H1 (cell line): Measurements from ENCODE around the gene SLC22A25. TPM values are rescaled to one million over a fixed set of nuclear protein-coding genes. Genes with fewer than 3 reads are reported as not detected.
A peak's percentile ranks its signal among the peaks of the same experiment; 100 is the strongest.

Experiments
- CTCF ChIA-PET: fragments of 300-600 bp; sonication (Branson Sonifier 250); formaldehyde crosslinking; loops from one replicate; lab custom pipeline; 2021; ENCODE audit not compliant: partially characterized antibody; lab: Charles Lee
- POLR2A ChIA-PET: fragments of 300-600 bp; sonication (Branson Sonifier 250); formaldehyde crosslinking; loops from one replicate; lab custom pipeline; 2021; ENCODE audit warnings: inconsistent platforms; ENCODE audit not compliant: partially characterized antibody; lab: Charles Lee
- DNase-seq, 2 experiments: peaks; one replicate each; pipeline versions ENCODE4 v3.0.0 to v3.0.0-alpha.2; 2010 to 2022; ENCODE audit warnings: low spot score in 2 of 2, low read depth in 1 of 2, mixed read lengths in 1 of 2
- FAIRE-seq: peaks from 2 replicates; lab custom pipeline; 2011; peaks lifted over from hg19 to GRCh38; lab: Jason Lieb, UNC
- H2AFZ ChIP-seq: 2 replicates; pipeline ENCODE4 v1.8.1; 2012; ENCODE audit warnings: low read length, inconsistent platforms
- H2AK5ac ChIP-seq: 2 replicates; pipeline ENCODE4 v1.6.1; 2013; ENCODE audit warnings: low read depth, low read length
- H2BK120ac ChIP-seq: replicated peaks from 2 replicates; pipeline ENCODE3; 2013; ENCODE audit warnings: low read depth, low read length, inconsistent platforms
- H2BK12ac ChIP-seq: 2 replicates; pipeline ENCODE4 v1.6.1; 2013; ENCODE audit warnings: low read depth, low read length
- H2BK15ac ChIP-seq: 2 replicates; pipeline ENCODE4 v1.6.1; 2013; ENCODE audit warnings: low read length
- H2BK20ac ChIP-seq: 2 replicates; pipeline ENCODE4 v1.6.1; 2013; ENCODE audit warnings: low read length
- H2BK5ac ChIP-seq: 2 replicates; pipeline ENCODE4 v1.6.1; 2013; ENCODE audit warnings: low read depth, low read length
- H3K14ac ChIP-seq: 2 replicates; pipeline ENCODE4 v1.6.1; 2013; ENCODE audit warnings: inconsistent platforms; ENCODE audit not compliant: insufficient read length
- H3K18ac ChIP-seq: 2 replicates; pipeline ENCODE4 v1.6.1; 2013; ENCODE audit warnings: low read length; ENCODE audit errors: extremely low read depth
- H3K23ac ChIP-seq: 2 replicates; pipeline ENCODE4 v1.6.1; 2013; ENCODE audit warnings: inconsistent platforms; ENCODE audit not compliant: insufficient read length
- H3K23me2 ChIP-seq: 2 replicates; pipeline ENCODE4 v1.6.1; 2013; ENCODE audit warnings: low read depth, low read length
- H3K27ac ChIP-seq: 2 replicates; pipeline ENCODE4 v1.6.1; 2011; ENCODE audit warnings: low read depth, low read length, inconsistent platforms
- H3K27me3 ChIP-seq, 4 experiments: replicated peaks in 1 of 4; 1 replicate in 1 of 4; 2 replicates in 3 of 4; pipeline versions ENCODE4 v1.6.1 to v1.8.1; 2011 to 2013; ENCODE audit warnings: low read length in 3 of 4, mild to moderate bottlenecking in 3 of 4, inconsistent platforms in 2 of 4, mixed read lengths in 2 of 4, moderate library complexity in 1 of 4; ENCODE audit not compliant: control insufficient read depth in 3 of 4, insufficient read depth in 3 of 4; ENCODE audit errors: extremely low read depth in 1 of 4
- H3K36me3 ChIP-seq, 4 experiments: 2 replicates each; pipeline versions ENCODE4 v1.6.1 to v1.8.1; 2011 to 2013; ENCODE audit warnings: mild to moderate bottlenecking in 4 of 4, low read length in 3 of 4, moderate library complexity in 2 of 4, control low read depth in 1 of 4, inconsistent platforms in 1 of 4; ENCODE audit not compliant: insufficient read depth in 4 of 4, control insufficient read depth in 2 of 4
- H3K4ac ChIP-seq: replicated peaks from 2 replicates; pipeline ENCODE3; 2013; ENCODE audit warnings: low read length, low read depth, mixed read lengths, inconsistent platforms; ENCODE audit not compliant: insufficient read length
- H3K4me1 ChIP-seq, 4 experiments: replicated peaks in 1 of 4; 1 replicate in 1 of 4; 2 replicates in 3 of 4; pipeline versions ENCODE4 v1.6.1 to v1.8.1; 2011 to 2013; ENCODE audit warnings: low read length in 3 of 4, inconsistent platforms in 2 of 4, mixed read lengths in 1 of 4; ENCODE audit not compliant: insufficient read depth in 4 of 4, control insufficient read depth in 3 of 4
- H3K4me2 ChIP-seq, 2 experiments: 2 replicates each; pipeline versions ENCODE4 v1.6.1 to v1.8.1; 2011 to 2013; ENCODE audit warnings: low read depth in 2 of 2, low read length in 2 of 2, control low read depth in 1 of 2, inconsistent platforms in 1 of 2, mild to moderate bottlenecking in 1 of 2; ENCODE audit not compliant: insufficient read depth in 1 of 2
- H3K4me3 ChIP-seq, 4 experiments: fragments of 200-600, 300-600 bp in 1 of 4; sonication (generic), shearing (Covaris generic), sonication (Bioruptor Twin) in 1 of 4; 2 replicates each; pipeline versions ENCODE4 v1.5.1 to v1.8.1; 2011 to 2016; ENCODE audit warnings: low read length in 4 of 4, low read depth in 3 of 4, control low read depth in 2 of 4, inconsistent platforms in 2 of 4, mild to moderate bottlenecking in 2 of 4, mixed read lengths in 1 of 4, moderate library complexity in 1 of 4; ENCODE audit not compliant: insufficient read depth in 2 of 4; ENCODE audit errors: extremely low read depth in 1 of 4
- H3K56ac ChIP-seq: replicated peaks from 2 replicates; pipeline ENCODE3; 2013; ENCODE audit warnings: low read depth, mild to moderate bottlenecking, mixed read lengths, low read length, inconsistent platforms; ENCODE audit not compliant: insufficient read length
- H3K79me1 ChIP-seq: 2 replicates; pipeline ENCODE4 v1.6.1; 2013; ENCODE audit warnings: low read depth, low read length, control low read depth
- H3K79me2 ChIP-seq, 2 experiments: 2 replicates each; pipeline versions ENCODE4 v1.6.1 to v1.8.1; 2012 to 2013; ENCODE audit warnings: low read length in 2 of 2, mild to moderate bottlenecking in 2 of 2, inconsistent platforms in 1 of 2; ENCODE audit not compliant: insufficient read depth in 2 of 2, control insufficient read depth in 1 of 2
- H3K9ac ChIP-seq, 4 experiments: replicated peaks in 1 of 4; 1 replicate in 1 of 4; 2 replicates in 3 of 4; pipeline versions ENCODE4 v1.6.1 to v1.8.1; 2011 to 2013; ENCODE audit warnings: low read depth in 3 of 4, low read length in 3 of 4, control low read depth in 2 of 4, mild to moderate bottlenecking in 2 of 4, moderate library complexity in 2 of 4, inconsistent platforms in 1 of 4; ENCODE audit errors: extremely low read depth in 1 of 4
- H3K9me3 ChIP-seq, 2 experiments: 2 replicates each; pipeline versions ENCODE4 v1.6.1 to v1.8.1; 2012 to 2013; ENCODE audit warnings: mild to moderate bottlenecking in 2 of 2, moderate library complexity in 2 of 2, control low read depth in 1 of 2, inconsistent platforms in 1 of 2, low read depth in 1 of 2, low read length in 1 of 2, mixed read lengths in 1 of 2; ENCODE audit not compliant: insufficient read depth in 2 of 2
- H4K20me1 ChIP-seq, 2 experiments: replicated peaks in 1 of 2; 2 replicates each; pipeline versions ENCODE3 to v1.8.1; 2011 to 2013; ENCODE audit warnings: inconsistent platforms in 2 of 2, low read length in 2 of 2, mild to moderate bottlenecking in 1 of 2; ENCODE audit not compliant: insufficient read depth in 2 of 2, control insufficient read depth in 1 of 2
- H4K5ac ChIP-seq: 2 replicates; pipeline ENCODE4 v1.6.1; 2013; ENCODE audit warnings: low read length, low read depth, mixed read lengths, inconsistent platforms; ENCODE audit not compliant: insufficient read length
- H4K8ac ChIP-seq: 2 replicates; pipeline ENCODE4 v1.8.0; 2013; ENCODE audit warnings: mild to moderate bottlenecking, moderate library complexity, low read length, inconsistent platforms; ENCODE audit not compliant: insufficient read depth; ENCODE audit errors: extremely low read depth
- H4K91ac ChIP-seq: replicated peaks from 2 replicates; pipeline ENCODE3; 2013; ENCODE audit warnings: low read length, mixed read lengths, inconsistent platforms; ENCODE audit not compliant: insufficient read length
- CTCF ChIP-seq, 3 experiments: IDR thresholded peaks; 1 replicate in 2 of 3; 2 replicates in 1 of 3; pipeline versions ENCODE4 v1.5.1 to v1.6.1; 2011; ENCODE audit warnings: low read length in 3 of 3, mild to moderate bottlenecking in 3 of 3, inconsistent platforms in 2 of 3, low read depth in 1 of 3, moderate library complexity in 1 of 3; ENCODE audit not compliant: insufficient read depth in 1 of 3; ENCODE audit errors: control extremely low read depth in 1 of 3
- EZH2 ChIP-seq: fragments of 200-600 bp; sonication (generic); IDR thresholded peaks from 2 replicates; pipeline ENCODE4 v1.7.1; 2012; ENCODE audit warnings: low read depth, mild to moderate bottlenecking, moderate library complexity, low read length, inconsistent platforms; ENCODE audit not compliant: severe bottlenecking
- WGBS, 2 experiments: shearing (Covaris generic) in 1 of 2; methylation state at CpG; one replicate each; pipeline versions ENCODE4 v1.1.6 to v1.1.7; 2013 to 2015; ENCODE audit warnings: low lambda C conversion rate in 2 of 2, mixed read lengths in 2 of 2, inconsistent platforms in 1 of 2, low coverage in 1 of 2, missing lambda C conversion rate in 1 of 2; ENCODE audit not compliant: insufficient replicate concordance in 2 of 2, insufficient coverage in 1 of 2, insufficient read length in 1 of 2; ENCODE audit errors: extremely low coverage in 1 of 2, missing lambda C conversion rate in 1 of 2; 5-methylcytosine and 5-hydroxymethylcytosine counted together
- polyA plus RNA-seq, 7 experiments: library from polyadenylated mRNA; depleted of rRNA in 3 of 7; stranded (reverse) in 5 of 7; unstranded in 2 of 7; fragments of >200 nt in 5 of 7; fragments of 200-250 nt in 2 of 7; gene quantifications; 1 replicate in 5 of 7; 2 replicates in 1 of 7; 4 replicates in 1 of 7; pipeline versions ENCODE4 v1.2.1 to v1.2.3, GENCODE V29; 2011 to 2013; ENCODE audit warnings: missing spikeins in 2 of 7, mixed read lengths in 2 of 7
- total RNA-seq: library from RNA; stranded (reverse); fragmentation: NEBNext Ultra II Directional; extraction: Animal tissue kit (Norgen Biotek cat#: 25700); gene quantifications from 2 replicates; pipeline ENCODE4 v1.2.1, GENCODE V29; 2021

SLC22A25 gene
- total and polyA plus RNA-seq, 2 of the 8 experiments (the other 6 are each of a cell fraction or from before 2014, with no cell fraction given) = not detected

- H4K8ac ChIP-seq = no peak overlapping the region
- CTCF ChIA-PET = interaction anchor here (0.6 to 1.0 kb wide), 4 partner anchors 43 to 389 kb away, joined by 3 to 5 read pairs (median 3); no protein-coding TSS in a partner anchor
Observed at GRCh38 chr11:63227521-63228107, 15.8 kb downstream of the SLC22A25 start.

More at GRCh38 chr11:63227521-63228107, 15.8 kb downstream of the SLC22A25 start:
- FAIRE-seq = no peak
- H3K4ac ChIP-seq = no peak overlapping the region
- H3K23me2 ChIP-seq = no peaks in the 10 kb centered on the region
- no peak overlapping the region for H3K9ac ChIP-seq
- no peak overlapping the region for H2BK20ac ChIP-seq
- H3K27ac ChIP-seq = no peak overlapping the region
- H3K56ac ChIP-seq = no peak overlapping the region
- H2BK120ac ChIP-seq = no peak overlapping the region
- POLR2A ChIA-PET = no interaction called here
- H3K4me1 ChIP-seq = no peaks in the 10 kb centered on the region
- H3K79me1 ChIP-seq = no peaks in the 10 kb centered on the region
- no peaks in the 10 kb centered on the region for H3K79me2 ChIP-seq
- H2BK15ac ChIP-seq = no peak overlapping the region
- H4K5ac ChIP-seq = no peak overlapping the region
- no peak overlapping the region for H3K4me3 ChIP-seq
- no peak overlapping the region for H3K23ac ChIP-seq
- H3K9me3 ChIP-seq = no peaks in the 10 kb centered on the region
- H3K36me3 ChIP-seq = no peaks in the 10 kb centered on the region
- H3K27me3 ChIP-seq = no peaks in the 10 kb centered on the region
- no peak overlapping the region for H2BK12ac ChIP-seq
- no peak overlapping the region for H3K14ac ChIP-seq
- no peak overlapping the region for H2AK5ac ChIP-seq
- DNase-seq = no peak
- TF ChIP-seq EZH2 (no peak), CTCF (IDR thresholded peaks at IDR 0.05; ENCODE audit: control extremely low read depth in 1 of 3, insufficient read depth in 1 of 3, low read depth in 1 of 3, low read length in 3 of 3) (peak in 2 of 3 experiments; percentile 2 to 9; a peak in 2 of 4 replicates)
- no peak overlapping the region for H3K18ac ChIP-seq
- WGBS, 2 experiments = 94% methylated on average over 2 of the region's 2 CpGs; no CpG with 5 or more reads in 1 of the 2 experiments
- no peak overlapping the region for H4K91ac ChIP-seq
- no peaks in the 10 kb centered on the region for H4K20me1 ChIP-seq
- no peak overlapping the region for H3K4me2 ChIP-seq
- H2BK5ac ChIP-seq = no peak overlapping the region
- no peak overlapping the region for H2AFZ ChIP-seq
